GM23248 (cell line): ENCODE results near the gene DIP2C.

Experiments
- EZH2 ChIP-seq: fragments of 200-600 bp; sonication (generic); IDR thresholded peaks from 2 replicates; pipeline ENCODE4 v1.6.1; 2018; ENCODE audit warnings: antibody characterized with exemption, mild to moderate bottlenecking; ENCODE audit not compliant: insufficient read depth, poor library complexity, severe bottlenecking
- EZH2phosphoT487 ChIP-seq: fragments of 200-600 bp; sonication (generic); IDR thresholded peaks from 2 replicates; pipeline ENCODE4 v1.6.1; 2018; ENCODE audit warnings: antibody characterized with exemption, moderate library complexity, mild to moderate bottlenecking, low read depth; ENCODE audit not compliant: insufficient read depth

GRCh38 chr10:677038-677437, 12.4 kb downstream of the DIP2C start:
- no peak for TF ChIP-seq EZH2
- no peak for TF ChIP-seq EZH2phosphoT487
